HepG2 (cell line): ENCODE measurements around the gene RPGRIP1. TPM values are rescaled to one million over a fixed set of nuclear protein-coding genes. Genes with fewer than 3 reads are reported as not detected.

Experiments
- ATF1 ChIP-seq: IDR thresholded peaks from 2 replicates; pipeline ENCODE4 v1.6.1; 2016; ENCODE audit warnings: mild to moderate bottlenecking, control low read depth
- CEBPG ChIP-seq: IDR thresholded peaks from 2 replicates; pipeline ENCODE4 v1.6.1; 2016
- CENPX ChIP-seq: sonication (generic); formaldehyde crosslinking; IDR thresholded peaks from 2 replicates; pipeline ENCODE4 v1.9.0; 2021; ENCODE audit warnings: mild to moderate bottlenecking, missing genetic modification reagents, moderate library complexity
- ESRRA ChIP-seq: sonication (generic); formaldehyde crosslinking; IDR thresholded peaks from 2 replicates; pipeline ENCODE4 v1.5.1; 2020; ENCODE audit warnings: mild to moderate bottlenecking, low read depth, missing genetic modification reagents
- FOXP1 ChIP-seq, 2 experiments: fragments of 450-650 bp in 1 of 2; IDR thresholded peaks; 2 replicates each; pipeline ENCODE4 v1.6.1; 2017 to 2018; ENCODE audit warnings: antibody characterized with exemption in 1 of 2
- GATA4 ChIP-seq: sonication (generic); IDR thresholded peaks from 2 replicates; pipeline ENCODE4 v1.6.1; 2016; ENCODE audit warnings: antibody characterized with exemption, low read depth, borderline replicate concordance
- HNRNPLL ChIP-seq: fragments of 200-400 bp; formaldehyde crosslinking; IDR thresholded peaks from 2 replicates; pipeline ENCODE4 v1.6.1; 2017; ENCODE audit warnings: mild to moderate bottlenecking, low read depth, low read length; ENCODE audit not compliant: poor library complexity, severe bottlenecking
- KLF9 ChIP-seq: IDR thresholded peaks from 2 replicates; pipeline ENCODE4 v1.6.1; 2016; ENCODE audit warnings: low read depth
- MATR3 ChIP-seq: sonication (generic); formaldehyde crosslinking; IDR thresholded peaks from 2 replicates; pipeline ENCODE4 v1.4.0; 2020; ENCODE audit warnings: missing genetic modification reagents
- MLXIP ChIP-seq: sonication (generic); formaldehyde crosslinking; IDR thresholded peaks from 2 replicates; pipeline ENCODE4 v1.9.0; 2021; ENCODE audit warnings: missing genetic modification reagents, borderline replicate concordance
- NFIB ChIP-seq: sonication (generic); formaldehyde crosslinking; IDR thresholded peaks from 2 replicates; pipeline ENCODE4 v1.9.0; 2021; ENCODE audit warnings: missing genetic modification reagents, mild to moderate bottlenecking, borderline replicate concordance
- NR2F2 ChIP-seq: IDR thresholded peaks from 2 replicates; pipeline ENCODE4 v1.6.1; 2012; ENCODE audit warnings: low read depth, inconsistent platforms, borderline replicate concordance
- NR2F6 ChIP-seq, 2 experiments: IDR thresholded peaks; 2 replicates each; pipeline ENCODE4 v1.6.1; 2016; ENCODE audit warnings: antibody characterized with exemption in 1 of 2, mild to moderate bottlenecking in 1 of 2
- PAF1 ChIP-seq: IDR thresholded peaks from 2 replicates; pipeline ENCODE4 v1.6.1; 2016; ENCODE audit warnings: missing genetic modification reagents, missing compliant biosample characterization
- RCOR2 ChIP-seq: IDR thresholded peaks from 2 replicates; pipeline ENCODE4 v1.6.1; 2016; ENCODE audit warnings: missing biosample characterization, missing genetic modification reagents
- SAFB2 ChIP-seq: sonication (generic); formaldehyde crosslinking; IDR thresholded peaks from 2 replicates; pipeline ENCODE4 v1.5.1; 2020; ENCODE audit warnings: missing genetic modification reagents, low read depth, mild to moderate bottlenecking, borderline replicate concordance
- SAP130 ChIP-seq: IDR thresholded peaks from 2 replicates; pipeline ENCODE4 v1.6.1; 2016; ENCODE audit warnings: low read depth
- SIX1 ChIP-seq: sonication (generic); formaldehyde crosslinking; IDR thresholded peaks from 2 replicates; pipeline ENCODE4 v1.4.0; 2020; ENCODE audit warnings: missing genetic modification reagents, borderline replicate concordance
- SNRNP70 ChIP-seq: fragments of 200-400 bp; formaldehyde crosslinking; IDR thresholded peaks from 2 replicates; pipeline ENCODE4 v1.6.1; 2017; ENCODE audit warnings: mild to moderate bottlenecking, low read depth, low read length, moderate library complexity
- SOX5 ChIP-seq: IDR thresholded peaks from 2 replicates; pipeline ENCODE4 v1.6.1; 2016; ENCODE audit warnings: borderline replicate concordance
- SOX6 ChIP-seq, 2 experiments: fragments of 450-650 bp in 1 of 2; sonication (generic) in 1 of 2; formaldehyde crosslinking in 1 of 2; IDR thresholded peaks; 2 replicates each; pipeline versions ENCODE4 v1.4.0 to v1.6.1; 2017 to 2020; ENCODE audit warnings: antibody characterized with exemption in 1 of 2, mild to moderate bottlenecking in 1 of 2, missing genetic modification reagents in 1 of 2
- TAF15 ChIP-seq: fragments of 200-400 bp; formaldehyde crosslinking; IDR thresholded peaks from one replicate; pipeline ENCODE4 v1.6.1; 2018; ENCODE audit warnings: mild to moderate bottlenecking, low read depth, low read length; ENCODE audit not compliant: poor library complexity, severe bottlenecking
- ZNF10 ChIP-seq: sonication (generic); formaldehyde crosslinking; IDR thresholded peaks from 2 replicates; pipeline ENCODE4 v1.4.0; 2020; ENCODE audit warnings: mild to moderate bottlenecking, low read depth, missing genetic modification reagents, borderline replicate concordance
- ZNF180 ChIP-seq: sonication (generic); formaldehyde crosslinking; IDR thresholded peaks from 2 replicates; pipeline ENCODE4 v1.4.0; 2020; ENCODE audit warnings: low read depth, missing genetic modification reagents, borderline replicate concordance
- ZNF7 ChIP-seq: IDR thresholded peaks from 2 replicates; pipeline ENCODE4 v1.6.1; 2016; ENCODE audit warnings: missing biosample characterization, missing genetic modification reagents
- ZNF737 ChIP-seq: sonication (generic); formaldehyde crosslinking; IDR thresholded peaks from 2 replicates; pipeline ENCODE4 v1.5.0; 2020; ENCODE audit warnings: missing genetic modification reagents, mild to moderate bottlenecking, borderline replicate concordance
- ZNF792 ChIP-seq: IDR thresholded peaks from 2 replicates; pipeline ENCODE4 v1.6.1; 2016
- ZSCAN31 ChIP-seq: sonication (generic); formaldehyde crosslinking; IDR thresholded peaks from 2 replicates; pipeline ENCODE4 v1.5.0; 2020; ENCODE audit warnings: low read depth, mild to moderate bottlenecking, missing genetic modification reagents
- ZZZ3 ChIP-seq: sonication (generic); formaldehyde crosslinking; IDR thresholded peaks from 2 replicates; pipeline ENCODE4 v1.4.0; 2020; ENCODE audit warnings: missing genetic modification reagents, mild to moderate bottlenecking, borderline replicate concordance
- polyA plus RNA-seq, 8 experiments: library from polyadenylated mRNA; depleted of rRNA in 3 of 8; stranded (reverse) in 7 of 8; unstranded in 1 of 8; fragments of >200 nt; fragmentation: Illumina TruSeq in 4 of 8; extraction: Trizol in 4 of 8; gene quantifications; 2 replicates each; pipeline versions ENCODE4 v1.2.1 to v1.2.3, GENCODE V29; 2011 to 2016; ENCODE audit warnings: low read depth in 4 of 8, missing spikeins in 1 of 8, mixed read lengths in 1 of 8; ENCODE audit not compliant: insufficient read depth in 1 of 8
- total RNA-seq, 5 experiments: library from RNA; depleted of rRNA; stranded (reverse); fragments of >200 nt; fragmentation: Illumina TruSeq; extraction: Trizol; gene quantifications; 2 replicates each; pipeline ENCODE4 v1.2.3, GENCODE V29; 2016; ENCODE audit warnings: low read depth in 1 of 5

The RPGRIP1 gene
- total and polyA plus RNA-seq, 2 of the 13 experiments (the other 11 are each of a cell fraction or from before 2014, with no cell fraction given), result 0.13 to 1.1 TPM

GRCh38 chr14:21302013-21302835 lies 22.3 kb downstream of the RPGRIP1 start (continued):
- TF ChIP-seq ZZZ3 (CRISPR knock-in tag), result no peak
- TF ChIP-seq RCOR2, result no peak
- no peak for TF ChIP-seq GATA4
- peak; percentile 36; the same call in 1 of the 2 replicates for TF ChIP-seq ZNF792 (CRISPR knock-in tag)
- 0 out of 2 replicates have a peak, but pooled peaks have one; percentile 38 for TF ChIP-seq ZSCAN31 (CRISPR knock-in tag)
- TF ChIP-seq SAFB2 (CRISPR knock-in tag), result no peak
- TF ChIP-seq NR2F6 (IDR thresholded peaks at IDR 0.05), result peak; percentile 50; the same call in 1 of the 2 replicates
- TF ChIP-seq NR2F6 (CRISPR knock-in tag; IDR thresholded peaks at IDR 0.05), result peak; percentile 16; the same call in 1 of the 2 replicates
- TF ChIP-seq SIX1, result no peak
- TF ChIP-seq KLF9 (CRISPR knock-in tag), result no peak
- no peak for TF ChIP-seq PAF1 (CRISPR knock-in tag)
- TF ChIP-seq NFIB (CRISPR knock-in tag), result no peak
- TF ChIP-seq MATR3, result no peak
- no peak for TF ChIP-seq ZNF7 (CRISPR knock-in tag)
- TF ChIP-seq SOX5 (CRISPR knock-in tag), result peak; percentile 26; the same call in 1 of the 2 replicates
- TF ChIP-seq ATF1, result 0 out of 2 replicates have a peak, but pooled peaks have one; percentile 29
- TF ChIP-seq SOX6 (IDR thresholded peaks at IDR 0.05), result no peak
- peak; percentile 84 for TF ChIP-seq SOX6 (CRISPR knock-in tag; IDR thresholded peaks at IDR 0.05)
- no peak for TF ChIP-seq MLXIP (CRISPR knock-in tag)
- TF ChIP-seq FOXP1 (IDR thresholded peaks at IDR 0.05), result no peak
- peak; percentile 7; the same call in 1 of the 2 replicates for TF ChIP-seq FOXP1 (CRISPR knock-in tag; IDR thresholded peaks at IDR 0.05)
- 0 out of 2 replicates have a peak, but pooled peaks have one; percentile 1 for TF ChIP-seq NR2F2
- no peak for TF ChIP-seq CENPX
- TF ChIP-seq ZNF180, result no peak
- no peak for TF ChIP-seq TAF15
- TF ChIP-seq ESRRA, result no peak
- TF ChIP-seq SNRNP70, result no peak
- 0 out of 2 replicates have a peak, but pooled peaks have one; percentile 45 for TF ChIP-seq SAP130
- no peak for TF ChIP-seq HNRNPLL
- no peak for TF ChIP-seq ZNF737 (CRISPR knock-in tag)
- TF ChIP-seq ZNF10, result no peak
- peak; percentile 42; the same call in 1 of the 2 replicates for TF ChIP-seq CEBPG (CRISPR knock-in tag)
